ENCODE results near the gene CD7.

Gene CD7

GRCh38 chr17:82328141-82328993, 11.0 kb upstream of the CD7 start:
- no peak for DNase-seq

GRCh38 chr17:82327757-82328140, 10.3 kb upstream of the CD7 start:
- no peak for DNase-seq

GRCh38 chr17:82327289-82327688, 9.9 kb upstream of the CD7 start:
- DNase-seq, result no peak

- DNase-seq, result no peak
Measured at GRCh38 chr17:82325286-82326180, 8.1 kb upstream of the CD7 start.

- no peak for DNase-seq
Measured at GRCh38 chr17:82324566-82325285, 7.3 kb upstream of the CD7 start.

- no peak for DNase-seq
Measured at GRCh38 chr17:82323514-82324234, 6.3 kb upstream of the CD7 start.

- no peak for DNase-seq
Measured at GRCh38 chr17:82322526-82323453, 5.4 kb upstream of the CD7 start.

GRCh38 chr17:82321947-82322466, 4.6 kb upstream of the CD7 start:
- no peak for DNase-seq

GRCh38 chr17:82320956-82321927, 3.8 kb upstream of the CD7 start:
- DNase-seq, result no peak

- DNase-seq, result no peak
Measured at GRCh38 chr17:82320140-82320840, 2.9 kb upstream of the CD7 start.

- no peak for DNase-seq
Measured at GRCh38 chr17:82319619-82320062, 2.2 kb upstream of the CD7 start.

GRCh38 chr17:82318772-82319606, 1.6 kb upstream of the CD7 start:
- no peak for DNase-seq

- DNase-seq, result no peak
Measured at GRCh38 chr17:82318169-82318498, 726 bp upstream of the CD7 start.

GRCh38 chr17:82316651-82317393, 586 bp downstream of the CD7 start:
- no peak for DNase-seq

GRCh38 chr17:82315703-82316358, 1.6 kb downstream of the CD7 start:
- DNase-seq, result no peak

- DNase-seq, result no peak
Measured at GRCh38 chr17:82314727-82315605, 2.4 kb downstream of the CD7 start.

Measured in NK-92 treated with Interleukin-12 subunit alpha and Interleukin-12 subunit beta, amount 100 ng/mL, for 24 hours (cell line).